H1 (cell line): ENCODE results near the gene ARGLU1. TPM values are rescaled to one million over a fixed set of nuclear protein-coding genes. Genes with fewer than 3 reads are reported as not detected.

Experiments used
- CBX5 ChIP-seq: fragments of 300-800, 300-1000 bp; sonication (generic); IDR thresholded peaks from 2 replicates; pipeline ENCODE4 v1.7.1; 2016; ENCODE audit warnings: antibody characterized with exemption, low read length, low read depth
- SIX5 ChIP-seq: IDR thresholded peaks from 2 replicates; pipeline ENCODE4 v1.6.1; 2011; ENCODE audit warnings: mild to moderate bottlenecking, low read depth, low read length
- SRF ChIP-seq: IDR thresholded peaks from 2 replicates; pipeline ENCODE4 v1.6.1; 2011; ENCODE audit warnings: mild to moderate bottlenecking, low read depth, low read length, moderate library complexity
- TAF1 ChIP-seq: IDR thresholded peaks from 2 replicates; pipeline ENCODE4 v1.6.1; 2011; ENCODE audit warnings: mild to moderate bottlenecking, low read depth, low read length
- polyA plus RNA-seq, 7 experiments: library from polyadenylated mRNA; depleted of rRNA in 3 of 7; stranded (reverse) in 5 of 7; unstranded in 2 of 7; fragments of >200 nt in 5 of 7; fragments of 200-250 nt in 2 of 7; gene quantifications; 1 replicate in 5 of 7; 2 replicates in 1 of 7; 4 replicates in 1 of 7; pipeline versions ENCODE4 v1.2.1 to v1.2.3, GENCODE V29; 2011 to 2013; ENCODE audit warnings: missing spikeins in 2 of 7, mixed read lengths in 2 of 7
- total RNA-seq: library from RNA; stranded (reverse); fragmentation: NEBNext Ultra II Directional; extraction: Animal tissue kit (Norgen Biotek cat#: 25700); gene quantifications from 2 replicates; pipeline ENCODE4 v1.2.1, GENCODE V29; 2021

ARGLU1 gene
- total and polyA plus RNA-seq, 2 of the 8 experiments (the other 6 are each of a cell fraction or from before 2014, with no cell fraction given): 47.8 to 84.9 TPM

- TF ChIP-seq SRF: no peak
- no peak for TF ChIP-seq TAF1
- no peak for TF ChIP-seq CBX5
- TF ChIP-seq SIX5: no peak
These were observed 5.9 kb upstream of the ARGLU1 start (continued) for GRCh38 chr13:106573868-106574267.
